Fibroblast of lung (primary cell): ENCODE data around the gene NEUROD2.

ENCODE experiments used
- EZH2 ChIP-seq: IDR thresholded peaks from 2 replicates; pipeline ENCODE4 v1.5.1; 2012; ENCODE audit warnings: low read length, control low read depth, mild to moderate bottlenecking; ENCODE audit errors: missing control alignments
- TF ChIP-seq, protein P1 (sequence below), 2 donors: IDR thresholded peaks in 1 of 2; conservative IDR thresholded peaks in 1 of 2; 1 replicate in 1 of 2; 2 replicates in 1 of 2; pipeline ENCODE4 v1.5.1; 2011 to 2012; ENCODE audit warnings: low read length in 2 of 2, control low read depth in 1 of 2, inconsistent platforms in 1 of 2, low read depth in 1 of 2, mild to moderate bottlenecking in 1 of 2

- TF ChIP-seq, protein P1, sequence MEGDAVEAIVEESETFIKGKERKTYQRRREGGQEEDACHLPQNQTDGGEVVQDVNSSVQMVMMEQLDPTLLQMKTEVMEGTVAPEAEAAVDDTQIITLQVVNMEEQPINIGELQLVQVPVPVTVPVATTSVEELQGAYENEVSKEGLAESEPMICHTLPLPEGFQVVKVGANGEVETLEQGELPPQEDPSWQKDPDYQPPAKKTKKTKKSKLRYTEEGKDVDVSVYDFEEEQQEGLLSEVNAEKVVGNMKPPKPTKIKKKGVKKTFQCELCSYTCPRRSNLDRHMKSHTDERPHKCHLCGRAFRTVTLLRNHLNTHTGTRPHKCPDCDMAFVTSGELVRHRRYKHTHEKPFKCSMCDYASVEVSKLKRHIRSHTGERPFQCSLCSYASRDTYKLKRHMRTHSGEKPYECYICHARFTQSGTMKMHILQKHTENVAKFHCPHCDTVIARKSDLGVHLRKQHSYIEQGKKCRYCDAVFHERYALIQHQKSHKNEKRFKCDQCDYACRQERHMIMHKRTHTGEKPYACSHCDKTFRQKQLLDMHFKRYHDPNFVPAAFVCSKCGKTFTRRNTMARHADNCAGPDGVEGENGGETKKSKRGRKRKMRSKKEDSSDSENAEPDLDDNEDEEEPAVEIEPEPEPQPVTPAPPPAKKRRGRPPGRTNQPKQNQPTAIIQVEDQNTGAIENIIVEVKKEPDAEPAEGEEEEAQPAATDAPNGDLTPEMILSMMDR (conservative IDR thresholded peaks at IDR 0.05 in 1 of 2, IDR thresholded peaks at IDR 0.05 in 1 of 2; ENCODE audit: low read depth in 1 of 2, low read length in 2 of 2), result no peak
- TF ChIP-seq EZH2, result peak; percentile 67
These were observed 6.6 kb downstream of the NEUROD2 start for GRCh38 chr17:39600997-39601597.
